H1 (cell line): ENCODE data around the gene GPR39. TPM values are rescaled to one million over a fixed set of nuclear protein-coding genes. Genes with fewer than 3 reads are reported as not detected.

Experiments
- BRCA1 ChIP-seq: IDR thresholded peaks from 2 replicates; pipeline ENCODE4 v1.6.1; 2012; ENCODE audit warnings: low read depth, low read length, improper control_type of control experiment
- CEBPB ChIP-seq: IDR thresholded peaks from 2 replicates; pipeline ENCODE4 v1.6.1; 2012; ENCODE audit warnings: low read depth, low read length
- CHD2 ChIP-seq: IDR thresholded peaks from 2 replicates; pipeline ENCODE4 v1.6.1; 2012; ENCODE audit warnings: low read length, improper control_type of control experiment
- CTCF ChIP-seq, 3 experiments: IDR thresholded peaks; 1 replicate in 2 of 3; 2 replicates in 1 of 3; pipeline versions ENCODE4 v1.5.1 to v1.6.1; 2011; ENCODE audit warnings: low read length in 3 of 3, mild to moderate bottlenecking in 3 of 3, inconsistent platforms in 2 of 3, low read depth in 1 of 3, moderate library complexity in 1 of 3; ENCODE audit not compliant: insufficient read depth in 1 of 3; ENCODE audit errors: control extremely low read depth in 1 of 3
- TAF7 ChIP-seq: optimal IDR thresholded peaks from 2 replicates; pipeline ENCODE3; 2011; ENCODE audit warnings: low read depth, mild to moderate bottlenecking, inconsistent platforms, low read length, moderate library complexity, borderline replicate concordance
- polyA plus RNA-seq, 7 experiments: library from polyadenylated mRNA; depleted of rRNA in 3 of 7; stranded (reverse) in 5 of 7; unstranded in 2 of 7; fragments of >200 nt in 5 of 7; fragments of 200-250 nt in 2 of 7; gene quantifications; 1 replicate in 5 of 7; 2 replicates in 1 of 7; 4 replicates in 1 of 7; pipeline versions ENCODE4 v1.2.1 to v1.2.3, GENCODE V29; 2011 to 2013; ENCODE audit warnings: missing spikeins in 2 of 7, mixed read lengths in 2 of 7
- total RNA-seq: library from RNA; stranded (reverse); fragmentation: NEBNext Ultra II Directional; extraction: Animal tissue kit (Norgen Biotek cat#: 25700); gene quantifications from 2 replicates; pipeline ENCODE4 v1.2.1, GENCODE V29; 2021

The GPR39 gene
- total and polyA plus RNA-seq, 2 of the 8 experiments (the other 6 are each of a cell fraction or from before 2014, with no cell fraction given): 0.63 to 2.7 TPM

- peak in 2 of 3 experiments; percentile 10 to 18; a peak in 2 of 4 replicates for TF ChIP-seq CTCF (IDR thresholded peaks at IDR 0.05; ENCODE audit: control extremely low read depth in 1 of 3, insufficient read depth in 1 of 3, low read depth in 1 of 3, low read length in 3 of 3)
- TF ChIP-seq CHD2: no peak
- peak; percentile 19 for TF ChIP-seq TAF7
- no peak for TF ChIP-seq BRCA1
- no peak for TF ChIP-seq CEBPB
- TF ChIP-seq, all 59 proteins: peak for 7
Observed at GRCh38 chr2:132416723-132417395, at the start of gene GPR39 (continued).
